ENCODE measurements around the gene ANKH. TPM values are rescaled to one million over a fixed set of nuclear protein-coding genes. Genes with fewer than 3 reads are reported as not detected.

ANKH gene
- total and polyA plus RNA-seq, 12 donors, result 4.8 to 45.6 (median 30.9) TPM

DNA sequence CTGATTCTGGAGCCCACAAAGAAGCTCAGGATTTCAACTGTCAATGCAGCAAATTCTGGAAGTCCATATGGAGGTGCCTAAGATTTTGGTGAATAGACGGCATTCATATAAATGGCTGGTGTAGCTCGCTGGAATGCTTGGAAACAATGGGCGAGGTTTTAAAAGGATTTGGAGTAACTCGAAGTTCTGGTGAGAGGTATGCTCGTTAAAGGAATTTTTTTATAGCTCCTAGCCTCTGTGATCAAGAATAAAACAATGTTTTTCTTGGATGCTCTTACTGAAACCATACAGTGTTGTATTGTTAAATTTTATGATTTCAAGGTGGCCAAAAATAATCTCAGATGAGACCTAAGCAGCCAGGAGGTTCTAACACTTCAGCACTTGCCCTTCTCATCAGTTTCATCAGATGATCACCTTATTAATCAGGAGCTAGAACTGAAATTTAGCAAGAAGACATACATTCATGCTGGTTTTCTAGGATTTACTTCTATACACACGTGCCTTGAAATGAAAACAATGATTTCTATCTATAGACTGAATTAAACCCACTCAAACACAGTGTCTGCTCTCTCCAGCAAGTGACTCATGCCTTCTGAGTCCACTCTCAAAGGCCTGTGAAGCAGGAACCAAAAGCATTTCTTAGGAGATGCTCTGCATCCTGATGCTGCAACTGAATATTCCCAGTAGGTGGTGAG is 127.8 kb downstream of the ANKH start:
- 84 to 89% (median 86%) methylated on average over 6 of the region's 6 CpGs for WGBS, 4 donors
- no peak overlapping the region for H3K27ac ChIP-seq
- TF ChIP-seq CTCF (IDR thresholded peaks at IDR 0.05) (no peak), POLR2A (IDR thresholded peaks at IDR 0.05) (no peak)
- no peaks in the 10 kb centered on the region for H3K27me3 ChIP-seq
- no peak for DNase-seq
- H3K4me1 ChIP-seq (replicated peaks in 1 of 2), result peaks cover 0 to 5% of the 10 kb centered on the region in 2 donors
- H3K9me3 ChIP-seq (replicated peaks in 1 of 3), result no peaks in the 10 kb centered on the region
- H3K36me3 ChIP-seq (replicated peaks in 1 of 2), result peaks cover 0 to 36% of the 10 kb centered on the region in 2 donors
- H3K4me3 ChIP-seq, result no peak overlapping the region
- intact Hi-C loops (cut with DNase I), result no loop called here

- Histone ChIP-seq H3K36me3 (replicated peaks in 1 of 2) (peaks cover 0 to 29% of the 10 kb centered on the region in 2 donors), H3K27me3 (no peaks in the 10 kb centered on the region), H3K9me3 (replicated peaks in 1 of 3) (no peaks in the 10 kb centered on the region), H3K4me1 (replicated peaks in 1 of 2) (peaks cover 0 to 5% of the 10 kb centered on the region in 2 donors), H3K27ac (no peak overlapping the region), H3K4me3 (no peak overlapping the region)
- TF ChIP-seq CTCF (IDR thresholded peaks at IDR 0.05), result no peak
- TF ChIP-seq POLR2A (IDR thresholded peaks at IDR 0.05), result no peak
- DNase-seq, result no peak
- 88 to 92% (median 89%) methylated on average over 4 to 9 of the region's 9 CpGs for WGBS, 4 donors
- intact Hi-C loops (cut with DNase I), result no loop called here
These were observed 129.1 kb downstream of the ANKH start for GRCh38 chr5:14742498-14742897.

DNA sequence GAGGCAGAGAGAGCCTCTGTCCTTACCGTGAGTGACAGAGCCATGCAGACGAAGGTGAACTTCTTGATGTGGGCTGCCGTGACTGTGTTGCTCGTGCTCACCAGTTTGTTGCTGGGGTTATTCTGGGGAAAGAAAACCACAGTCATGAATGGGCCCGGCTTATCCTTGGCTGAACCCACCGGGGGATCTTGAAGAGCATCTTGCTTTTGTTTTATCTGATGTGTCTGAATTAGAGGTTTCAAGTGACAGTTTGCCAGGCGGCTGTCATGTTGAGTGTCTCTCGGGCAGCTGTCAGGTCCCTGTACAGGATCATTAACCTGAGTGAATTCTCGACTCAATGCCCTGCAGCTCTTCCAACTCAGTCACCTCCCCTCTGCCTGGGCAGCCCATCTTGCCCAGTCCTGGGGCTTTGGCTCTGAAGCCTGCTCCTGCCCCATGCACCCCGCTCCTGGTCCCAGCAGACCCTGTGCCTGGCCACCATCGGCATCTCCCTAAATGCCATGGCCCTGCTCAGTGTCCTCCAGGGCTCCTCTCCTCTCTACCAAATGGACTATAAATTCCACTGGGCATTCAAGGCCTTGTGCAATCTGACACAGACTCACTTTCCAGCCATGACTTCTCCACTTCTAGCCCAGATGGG is 129.7 kb downstream of the ANKH start:
- no peak for DNase-seq
- 91 to 95% (median 92%) methylated on average over 11 of the region's 11 CpGs for WGBS, 4 donors
- intact Hi-C loops (cut with DNase I), result no loop called here
- H3K36me3 ChIP-seq (replicated peaks in 1 of 2), result peaks cover 0 to 26% of the 10 kb centered on the region in 2 donors
- no peaks in the 10 kb centered on the region for H3K9me3 ChIP-seq (replicated peaks in 1 of 3)
- H3K27ac ChIP-seq, result no peak overlapping the region
- TF ChIP-seq POLR2A (IDR thresholded peaks at IDR 0.05) (no peak), CTCF (IDR thresholded peaks at IDR 0.05) (no peak)
- no peak overlapping the region for H3K4me3 ChIP-seq
- no peaks in the 10 kb centered on the region for H3K27me3 ChIP-seq
- peaks cover 0 to 5% of the 10 kb centered on the region in 2 donors for H3K4me1 ChIP-seq (replicated peaks in 1 of 2)

DNA sequence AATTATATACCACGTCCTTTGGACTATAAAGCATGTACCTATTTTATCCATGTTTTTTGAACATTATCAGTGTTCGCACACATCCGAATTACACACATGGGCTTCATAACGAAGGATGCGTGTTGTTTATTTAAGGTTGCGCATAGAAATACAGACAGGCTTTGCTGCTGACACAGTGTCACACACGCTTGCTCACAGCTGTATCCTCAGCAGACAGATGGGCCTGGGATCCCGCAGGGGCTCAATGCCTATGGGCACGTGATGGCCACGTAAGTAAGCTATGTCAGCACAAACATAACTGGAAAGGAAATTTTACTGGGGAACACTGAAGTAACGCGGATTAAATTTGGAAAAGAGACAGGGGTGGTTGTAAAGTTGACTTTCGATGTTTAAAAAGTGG is 130.4 kb downstream of the ANKH start:
- no peaks in the 10 kb centered on the region for H3K9me3 ChIP-seq (replicated peaks in 1 of 3)
- H3K36me3 ChIP-seq (replicated peaks in 1 of 2), result peaks cover 0 to 19% of the 10 kb centered on the region in 2 donors
- H3K27ac ChIP-seq, result no peak overlapping the region
- H3K27me3 ChIP-seq, result no peaks in the 10 kb centered on the region
- intact Hi-C loops (cut with DNase I), result no loop called here
- peaks cover 0 to 5% of the 10 kb centered on the region in 2 donors for H3K4me1 ChIP-seq (replicated peaks in 1 of 2)
- DNase-seq, result no peak
- TF ChIP-seq POLR2A (IDR thresholded peaks at IDR 0.05) (no peak), CTCF (IDR thresholded peaks at IDR 0.05) (no peak)
- WGBS, 4 donors, result 94 to 97% (median 96%) methylated on average over 13 of the region's 13 CpGs
- no peak overlapping the region for H3K4me3 ChIP-seq
